Activated naive CD4-positive, alpha-beta T cell treated with anti-CD3 and anti-CD28 coated beads, Interleukin-2, amount 10 ng/mL, durations not matched to agents 7 days and 5 days (primary cell): Measurements from ENCODE around the gene SGMS1.
"Not testable (repeated sequence)": the region's sequence is repeated elsewhere in the genome, so short reads cannot be mapped to it uniquely, and the experiment has no call there.

ENCODE experiments used
- CTCF ChIA-PET: fragments of 350-600 bp; sonication (Branson Sonifier 250); formaldehyde crosslinking; loops from one replicate; lab custom pipeline; 2021; ENCODE audit warnings: antibody characterized with exemption; lab: Charles Lee
- DNase-seq: peaks from one replicate; pipeline ENCODE4 v3.0.0-alpha.2; 2020
- H3K27ac Mint-ChIP-seq: one replicate; pipeline ENCODE4 v1.8.0; 2021; ENCODE audit warnings: mild to moderate bottlenecking, moderate library complexity, mixed read lengths
- H3K27me3 Mint-ChIP-seq: one replicate; pipeline ENCODE4 v1.8.0; 2021; ENCODE audit warnings: mild to moderate bottlenecking, mixed read lengths
- H3K36me3 Mint-ChIP-seq: one replicate; pipeline ENCODE4 v1.8.0; 2021; ENCODE audit warnings: mixed read lengths
- H3K4me1 Mint-ChIP-seq: one replicate; pipeline ENCODE4 v1.8.0; 2021; ENCODE audit warnings: mixed read lengths
- H3K4me3 Mint-ChIP-seq: one replicate; pipeline ENCODE4 v1.8.0; 2021; ENCODE audit warnings: mild to moderate bottlenecking, moderate library complexity, mixed read lengths
- H3K9me3 Mint-ChIP-seq: one replicate; pipeline ENCODE4 v1.8.0; 2021; ENCODE audit warnings: mixed read lengths

SGMS1 gene

GRCh38 chr10:50544095-50544856 is 79.5 kb downstream of the SGMS1 start:
- H3K4me1 Mint-ChIP-seq = peaks cover 57% of the 10 kb centered on the region
- H3K4me3 Mint-ChIP-seq = no peak overlapping the region
- H3K36me3 Mint-ChIP-seq = peaks cover 17% of the 10 kb centered on the region
- H3K27ac Mint-ChIP-seq = no peak overlapping the region
- no peaks in the 10 kb centered on the region for H3K27me3 Mint-ChIP-seq
- peaks cover 12% of the 10 kb centered on the region for H3K9me3 Mint-ChIP-seq
- DNase-seq = no peak
- CTCF ChIA-PET = interaction anchor here (1.0 kb wide), 1 partner anchor 47 kb away, joined by 3 read pairs; no protein-coding TSS in a partner anchor

DNA sequence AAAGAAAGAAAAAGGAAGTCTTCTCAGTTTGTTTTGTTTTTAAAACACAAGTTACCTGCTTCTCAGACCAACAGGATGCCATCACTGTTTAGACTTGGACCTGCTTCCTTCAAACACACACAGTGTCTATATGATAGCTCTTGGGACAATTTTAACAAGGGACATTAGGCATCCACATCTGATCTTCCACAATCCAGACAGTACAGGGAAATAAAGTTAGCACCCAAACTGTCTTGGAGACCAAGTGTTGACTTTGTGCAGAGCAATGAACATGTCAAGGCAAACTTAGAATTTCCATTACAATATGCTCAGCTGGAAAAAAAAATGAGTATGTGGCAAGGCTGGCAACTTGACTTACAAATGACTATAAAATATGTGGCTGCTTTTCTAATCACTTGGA is 80.9 kb downstream of the SGMS1 start:
- no peaks in the 10 kb centered on the region for H3K27me3 Mint-ChIP-seq

GRCh38 chr10:50541921-50542320 is 81.8 kb downstream of the SGMS1 start:
- peaks cover 66% of the 10 kb centered on the region for H3K4me1 Mint-ChIP-seq
- no peaks in the 10 kb centered on the region for H3K9me3 Mint-ChIP-seq
- peaks cover 9% of the 10 kb centered on the region for H3K36me3 Mint-ChIP-seq
- H3K4me3 Mint-ChIP-seq = no peak overlapping the region
- no peak overlapping the region for H3K27ac Mint-ChIP-seq
- DNase-seq = no peak
- no peaks in the 10 kb centered on the region for H3K27me3 Mint-ChIP-seq
- CTCF ChIA-PET = no interaction called here

More for the DNA sequence above, 80.9 kb downstream of the SGMS1 start:
- CTCF ChIA-PET = interaction anchor here (1.3 kb wide), 1 partner anchor 79 kb away, joined by 4 read pairs; no protein-coding TSS in a partner anchor
- Mint-ChIP-seq H3K4me1 (peaks cover 66% of the 10 kb centered on the region), H3K36me3 (peaks cover 13% of the 10 kb centered on the region), H3K27ac (no peak overlapping the region), H3K9me3 (peaks cover 6% of the 10 kb centered on the region), H3K4me3 (no peak overlapping the region)
- no peak for DNase-seq

- Mint-ChIP-seq H3K27me3 (no peaks in the 10 kb centered on the region), H3K4me3 (no peak overlapping the region), H3K9me3 (no peaks in the 10 kb centered on the region), H3K36me3 (peaks cover 6% of the 10 kb centered on the region), H3K27ac (no peak overlapping the region), H3K4me1 (peaks cover 66% of the 10 kb centered on the region)
- CTCF ChIA-PET = no interaction called here
- no peak for DNase-seq
Measured at GRCh38 chr10:50541317-50541716, 82.4 kb downstream of the SGMS1 start.

GRCh38 chr10:50540826-50541122 is 83.0 kb downstream of the SGMS1 start:
- peaks cover 66% of the 10 kb centered on the region for H3K4me1 Mint-ChIP-seq

GRCh38 chr10:50540069-50540825 is 83.5 kb downstream of the SGMS1 start:
- Mint-ChIP-seq H3K27ac (peak overlapping the region; percentile 15), H3K36me3 (peaks cover 6% of the 10 kb centered on the region), H3K4me1 (peaks cover 61% of the 10 kb centered on the region), H3K27me3 (no peaks in the 10 kb centered on the region), H3K4me3 (no peak overlapping the region), H3K9me3 (no peaks in the 10 kb centered on the region)
- DNase-seq = no peak
- CTCF ChIA-PET = no interaction called here

More at GRCh38 chr10:50540826-50541122, 83.0 kb downstream of the SGMS1 start:
- Mint-ChIP-seq H3K27ac (peak overlapping the region; percentile 15), H3K27me3 (no peaks in the 10 kb centered on the region), H3K4me3 (no peak overlapping the region), H3K36me3 (peaks cover 6% of the 10 kb centered on the region), H3K9me3 (no peaks in the 10 kb centered on the region)
- no peak for DNase-seq
- CTCF ChIA-PET = no interaction called here

DNA sequence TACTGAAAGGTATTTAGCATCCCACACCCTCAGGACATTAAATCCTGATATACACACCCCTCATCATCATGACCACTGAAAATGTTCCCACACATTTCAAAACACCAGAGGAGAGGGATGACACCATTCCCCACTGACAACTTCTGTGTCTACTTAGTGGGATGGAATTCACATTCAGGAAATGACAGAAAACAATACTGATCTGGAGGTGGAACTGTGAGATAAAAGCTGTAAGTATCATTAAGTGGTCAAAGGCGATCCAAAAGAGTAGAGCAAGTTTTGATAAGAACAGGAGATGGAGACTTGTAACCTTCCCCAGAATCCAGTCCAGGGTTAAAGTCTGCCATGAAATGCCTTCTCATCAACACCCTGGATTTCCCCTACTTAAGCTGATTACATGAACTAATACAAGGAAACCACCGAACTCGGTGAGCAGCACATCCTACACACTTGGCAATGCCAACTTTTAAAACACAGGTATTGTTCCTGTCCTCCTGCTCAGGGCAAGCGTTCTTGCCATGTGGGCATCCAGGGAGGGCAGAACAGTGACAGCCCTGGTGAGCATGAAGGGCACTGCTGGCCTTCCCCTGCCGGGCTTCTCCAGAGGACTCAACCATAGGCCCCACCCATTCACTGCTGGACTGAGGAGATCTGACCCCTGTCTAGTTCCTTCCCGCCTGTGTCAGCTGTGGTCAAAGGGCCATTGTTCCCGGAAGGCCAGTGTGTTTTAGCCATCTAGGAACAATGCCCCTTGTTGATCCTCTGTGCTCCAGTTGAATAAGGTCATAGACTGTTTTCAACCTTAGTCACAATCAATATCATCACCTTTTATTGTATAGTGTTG is 85.0 kb downstream of the SGMS1 start:
- DNase-seq = no peak
- no peaks in the 10 kb centered on the region for H3K9me3 Mint-ChIP-seq
- CTCF ChIA-PET = no interaction called here
- peaks cover 48% of the 10 kb centered on the region for H3K4me1 Mint-ChIP-seq
- H3K27ac Mint-ChIP-seq = peak overlapping the region; percentile 71
- H3K36me3 Mint-ChIP-seq = peaks cover 6% of the 10 kb centered on the region
- H3K4me3 Mint-ChIP-seq = no peak overlapping the region
- H3K27me3 Mint-ChIP-seq = no peaks in the 10 kb centered on the region

DNA sequence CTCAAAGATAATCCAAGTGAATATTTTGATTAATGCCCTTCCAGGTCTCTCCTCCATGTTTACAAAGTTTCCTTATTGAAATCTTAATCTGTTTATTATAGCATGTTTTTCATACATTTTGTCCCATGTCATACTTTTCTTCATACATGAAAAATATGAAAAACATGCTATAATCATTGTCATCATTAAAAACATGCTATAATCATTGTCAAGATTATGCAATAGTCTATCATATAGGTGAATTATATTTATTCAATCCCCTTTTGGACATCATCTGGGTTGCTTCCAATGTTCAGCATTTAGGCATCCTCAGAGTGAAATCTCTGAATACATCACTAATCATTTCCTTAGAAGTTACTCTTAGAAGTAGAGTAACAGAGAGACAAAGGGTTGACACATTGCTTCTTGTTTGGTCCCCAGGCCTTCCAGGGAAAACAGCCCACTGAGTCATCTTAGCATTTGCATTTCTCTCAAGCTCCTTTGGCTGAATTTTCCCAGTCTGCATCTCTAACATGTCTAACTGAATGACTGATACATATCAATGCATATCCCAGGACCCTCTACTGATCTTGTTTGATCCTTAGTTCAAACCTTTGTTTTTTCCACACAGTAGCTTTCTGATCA is 87.0 kb downstream of the SGMS1 start:
- no peak for DNase-seq
- CTCF ChIA-PET = no interaction called here
- H3K4me3 Mint-ChIP-seq = no peak overlapping the region
- H3K4me1 Mint-ChIP-seq = peaks cover 31% of the 10 kb centered on the region
- H3K27ac Mint-ChIP-seq = no peak overlapping the region
- H3K9me3 Mint-ChIP-seq = no peaks in the 10 kb centered on the region
- H3K27me3 Mint-ChIP-seq = no peaks in the 10 kb centered on the region
- peaks cover 6% of the 10 kb centered on the region for H3K36me3 Mint-ChIP-seq

- CTCF ChIA-PET = interaction anchor here (0.9 kb wide), 1 partner anchor 88 kb away, joined by 3 read pairs; no protein-coding TSS in a partner anchor
- not testable (repeated sequence) for DNase-seq, H3K27ac Mint-ChIP-seq, H3K27me3 Mint-ChIP-seq, H3K9me3 Mint-ChIP-seq, H3K4me3 Mint-ChIP-seq, H3K36me3 Mint-ChIP-seq
- peaks cover 13% of the 10 kb centered on the region for H3K4me1 Mint-ChIP-seq
Measured at GRCh38 chr10:50534748-50535376, 88.9 kb downstream of the SGMS1 start.

DNA sequence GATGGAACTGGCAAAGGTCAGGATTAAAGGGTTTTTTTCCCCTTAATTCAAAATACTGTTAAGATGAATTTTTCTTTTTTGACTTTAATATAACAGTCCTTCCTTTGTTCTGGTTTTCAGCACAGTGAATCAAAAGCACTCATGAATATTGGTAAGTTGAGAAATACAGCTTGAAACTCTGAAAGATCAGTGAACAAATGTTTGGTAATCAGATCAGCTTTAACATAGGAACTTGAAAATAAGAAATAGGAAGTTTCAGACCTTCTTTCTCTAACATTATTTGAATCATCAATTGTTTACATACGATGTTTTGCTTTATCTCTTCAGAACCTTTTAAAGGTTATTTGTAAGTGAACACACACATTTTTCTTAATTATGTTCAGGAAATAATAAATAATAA is 90.5 kb downstream of the SGMS1 start:
- DNase-seq = no peak
- Mint-ChIP-seq H3K4me3 (no peak overlapping the region), H3K27ac (no peak overlapping the region), H3K27me3 (no peaks in the 10 kb centered on the region), H3K4me1 (no peaks in the 10 kb centered on the region), H3K36me3 (no peaks in the 10 kb centered on the region), H3K9me3 (no peaks in the 10 kb centered on the region)
- CTCF ChIA-PET = no interaction called here

GRCh38 chr10:50531388-50532077 is 92.2 kb downstream of the SGMS1 start:
- CTCF ChIA-PET = interaction anchor here (0.8 kb wide), 1 partner anchor 122 kb away, joined by 3 read pairs; no protein-coding TSS in a partner anchor

GRCh38 chr10:50529660-50530059 is 94.1 kb downstream of the SGMS1 start:
- CTCF ChIA-PET = interaction anchor here (0.8 kb wide), 1 partner anchor 18 kb away, joined by 3 read pairs; no protein-coding TSS in a partner anchor
- no peaks in the 10 kb centered on the region for H3K4me1 Mint-ChIP-seq
- H3K27ac Mint-ChIP-seq = no peak overlapping the region
- no peak overlapping the region for H3K4me3 Mint-ChIP-seq
- no peak for DNase-seq
- H3K9me3 Mint-ChIP-seq = no peaks in the 10 kb centered on the region
- no peaks in the 10 kb centered on the region for H3K36me3 Mint-ChIP-seq
- no peaks in the 10 kb centered on the region for H3K27me3 Mint-ChIP-seq

More at GRCh38 chr10:50531388-50532077, 92.2 kb downstream of the SGMS1 start:
- Mint-ChIP-seq H3K4me3 (no peak overlapping the region), H3K9me3 (no peaks in the 10 kb centered on the region), H3K36me3 (no peaks in the 10 kb centered on the region), H3K27ac (no peak overlapping the region), H3K4me1 (no peaks in the 10 kb centered on the region), H3K27me3 (no peaks in the 10 kb centered on the region)
- no peak for DNase-seq

GRCh38 chr10:50528206-50528605 is 95.5 kb downstream of the SGMS1 start:
- Mint-ChIP-seq H3K27ac (no peak overlapping the region), H3K36me3 (no peaks in the 10 kb centered on the region), H3K27me3 (no peaks in the 10 kb centered on the region), H3K4me1 (no peaks in the 10 kb centered on the region), H3K9me3 (no peaks in the 10 kb centered on the region), H3K4me3 (no peak overlapping the region)
- DNase-seq = no peak
- CTCF ChIA-PET = no interaction called here
